LNCaP clone FGC (cell line): ENCODE measurements around the gene GPR35.

Experiments
- DNase-seq: peaks from one replicate; pipeline ENCODE4 v3.0.0-alpha.2; 2011; ENCODE audit warnings: low read depth
- H3K4me3 ChIP-seq: 2 replicates; pipeline ENCODE4 v1.5.1; 2011; ENCODE audit warnings: mild to moderate bottlenecking, low read depth, low read length, control low read depth
- CTCF ChIP-seq: IDR thresholded peaks from 2 replicates; pipeline ENCODE4 v1.5.1; 2012; ENCODE audit warnings: mild to moderate bottlenecking; ENCODE audit not compliant: control insufficient read depth, insufficient read depth; ENCODE audit errors: extremely low read depth

GPR35 gene

GRCh38 chr2:240593703-240594451 lies 31.4 kb upstream of the GPR35 start:
- no peak for TF ChIP-seq CTCF
- no peak overlapping the region for H3K4me3 ChIP-seq
- no peak for DNase-seq

- DNase-seq, result no peak
- no peak overlapping the region for H3K4me3 ChIP-seq
- no peak for TF ChIP-seq CTCF
Observed at GRCh38 chr2:240594511-240595380, 30.5 kb upstream of the GPR35 start.

- TF ChIP-seq CTCF, result peak; percentile 27; the same call in 1 of the 2 replicates
- no peak overlapping the region for H3K4me3 ChIP-seq
- no peak for DNase-seq
Observed at GRCh38 chr2:240595381-240596079, 29.8 kb upstream of the GPR35 start.

- no peak for DNase-seq
- H3K4me3 ChIP-seq, result no peak overlapping the region
- TF ChIP-seq CTCF, result no peak
Observed at GRCh38 chr2:240596080-240596460, 29.2 kb upstream of the GPR35 start.

GRCh38 chr2:240596491-240596931 lies 28.8 kb upstream of the GPR35 start:
- DNase-seq, result peak; percentile 38
- no peak overlapping the region for H3K4me3 ChIP-seq
- no peak for TF ChIP-seq CTCF

- no peak overlapping the region for H3K4me3 ChIP-seq
- DNase-seq, result no peak
- no peak for TF ChIP-seq CTCF
Observed at GRCh38 chr2:240597054-240597418, 28.2 kb upstream of the GPR35 start.
